GM23338 (cell line): ENCODE results near the gene ELAPOR1.

Source experiments
- CREB1 ChIP-seq: fragments of 250-450 bp; sonication (Bioruptor Pico); IDR thresholded peaks from 2 replicates; pipeline ENCODE4 v1.5.0; 2020; ENCODE audit warnings: low read depth, mild to moderate bottlenecking, moderate library complexity
- CTCF ChIP-seq, 2 experiments: fragments of 200-600 bp in 1 of 2; sonication (generic) in 1 of 2; conservative IDR thresholded peaks; 2 replicates each; pipeline versions ENCODE4 v1.5.1 to v1.6.1; 2016 to 2017; ENCODE audit warnings: antibody characterized with exemption in 2 of 2, low read depth in 2 of 2, mild to moderate bottlenecking in 2 of 2, moderate library complexity in 1 of 2

- TF ChIP-seq CTCF (conservative IDR thresholded peaks at IDR 0.05; ENCODE audit: low read depth in 2 of 2) (no peak), CREB1 (CRISPR knock-in tag) (no peak)
Observed at GRCh38 chr1:109113590-109114341, at the start of gene ELAPOR1.
